ENCODE measurements around the gene PPFIA4.

- no peak for TF ChIP-seq EP300 (IDR thresholded peaks at IDR 0.05)
- no peak for TF ChIP-seq POLR2A (IDR thresholded peaks at IDR 0.05)
- TF ChIP-seq CTCF (IDR thresholded peaks at IDR 0.05), result no peak
- no peak for TF ChIP-seq POLR2AphosphoS5 (IDR thresholded peaks at IDR 0.05)
Measured at GRCh38 chr1:203099805-203100515, 73.7 kb downstream of the PPFIA4 start.
